Measurements from ENCODE around the gene PIK3R5. TPM values are rescaled to one million over a fixed set of nuclear protein-coding genes. Genes with fewer than 3 reads are reported as not detected.

Gene PIK3R5
- total and polyA plus RNA-seq, 2 donors from 2014 or later = 0.45 to 19.1 TPM

DNA sequence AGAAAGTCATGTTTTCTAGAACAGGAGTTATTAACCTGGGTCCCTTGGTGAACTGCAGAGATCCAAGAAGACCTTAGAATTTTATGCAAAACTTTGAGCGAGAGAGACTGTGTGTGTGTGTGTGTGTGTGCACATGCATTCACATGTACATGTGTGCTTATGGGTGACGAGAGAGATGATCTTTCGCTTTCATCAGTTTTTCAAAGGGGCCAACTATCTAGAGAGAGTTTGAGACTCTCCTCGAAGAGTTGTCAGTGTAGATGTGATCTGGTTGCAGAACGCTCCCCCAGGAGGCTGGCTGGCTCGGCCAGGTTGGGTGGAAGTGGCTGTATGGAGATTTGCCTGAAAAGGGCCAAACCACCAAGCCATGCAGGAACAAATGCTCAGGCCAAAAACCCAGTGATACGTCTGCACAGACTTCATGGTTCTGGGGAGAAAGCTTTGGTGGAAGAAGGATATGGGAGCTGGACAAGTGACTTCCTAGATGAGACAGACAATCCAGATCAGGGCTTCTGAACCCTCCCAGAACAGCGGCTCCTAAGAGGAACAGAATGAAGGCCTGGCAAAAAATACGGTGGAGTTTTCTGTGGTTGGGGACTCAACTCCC, 6.1 kb downstream of the PIK3R5 start:
- no peaks in the 10 kb centered on the region for H3K9me3 ChIP-seq (ENCODE audit: control insufficient read depth in 2 of 3, insufficient read depth in 1 of 3, low read length in 3 of 3)
- H3K4me3 ChIP-seq (ENCODE audit: low read length in 3 of 3) = no peak overlapping the region
- no peak for DNase-seq
- no peaks in the 10 kb centered on the region for H3K4me1 ChIP-seq (ENCODE audit: control insufficient read depth in 2 of 3, insufficient read depth in 2 of 3, low read depth in 1 of 3, low read length in 3 of 3)
- H3K36me3 ChIP-seq (ENCODE audit: control insufficient read depth in 2 of 3, insufficient read depth in 3 of 3, low read length in 3 of 3) = no peaks in the 10 kb centered on the region
- intact Hi-C loops (cut with DNase I) = no loop called here
- no peak for FAIRE-seq
- H3K9ac ChIP-seq (ENCODE audit: low read length in 3 of 3) = no peak overlapping the region
- H3K27me3 ChIP-seq (ENCODE audit: control insufficient read depth, insufficient read depth, low read length) = peaks cover 3% of the 10 kb centered on the region
- H3K27ac ChIP-seq (ENCODE audit: low read depth in 2 of 2, low read length in 2 of 2) = no peak overlapping the region
- no peak for TF ChIP-seq CTCF (IDR thresholded peaks at IDR 0.05; ENCODE audit: borderline replicate concordance, extremely low read depth, insufficient read depth)

GRCh38 chr17:8957721-8958120, 7.8 kb downstream of the PIK3R5 start:
- intact Hi-C loops (cut with DNase I) = no loop called here
- FAIRE-seq = no peak
- TF ChIP-seq CTCF (IDR thresholded peaks at IDR 0.05; ENCODE audit: borderline replicate concordance, extremely low read depth, insufficient read depth) = no peak

DNA sequence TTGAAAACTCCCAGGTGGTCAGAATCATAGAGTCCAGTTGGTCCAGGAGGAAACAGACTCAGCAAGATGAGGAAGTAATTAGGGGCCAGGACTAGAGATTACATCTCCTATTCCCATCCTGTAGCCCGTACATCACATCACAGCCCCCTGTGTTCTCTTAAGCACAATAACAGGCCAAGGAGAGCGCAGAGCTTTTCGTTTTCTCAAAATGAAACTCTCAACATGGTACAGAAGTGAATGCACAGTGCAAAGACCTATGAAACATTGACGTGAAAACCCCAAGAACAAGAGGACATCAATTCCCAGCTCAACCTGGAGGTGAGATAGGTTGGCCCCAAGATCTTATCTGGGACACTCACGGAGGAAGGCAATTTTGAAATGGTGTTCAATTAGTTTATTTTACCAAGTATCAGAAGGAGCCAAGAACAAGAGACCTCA, 9.0 kb downstream of the PIK3R5 start:
- Histone ChIP-seq H3K27me3 (ENCODE audit: control insufficient read depth, insufficient read depth, low read length) (no peaks in the 10 kb centered on the region), H3K9me3 (ENCODE audit: control insufficient read depth in 2 of 3, insufficient read depth in 1 of 3, low read length in 3 of 3) (no peaks in the 10 kb centered on the region), H3K27ac (ENCODE audit: low read depth in 2 of 2, low read length in 2 of 2) (no peak overlapping the region), H3K4me3 (ENCODE audit: low read length in 3 of 3) (no peak overlapping the region), H3K4me1 (ENCODE audit: control insufficient read depth in 2 of 3, insufficient read depth in 2 of 3, low read depth in 1 of 3, low read length in 3 of 3) (no peaks in the 10 kb centered on the region), H3K36me3 (ENCODE audit: control insufficient read depth in 2 of 3, insufficient read depth in 3 of 3, low read length in 3 of 3) (no peaks in the 10 kb centered on the region), H3K9ac (ENCODE audit: low read length in 3 of 3) (no peak overlapping the region)
- FAIRE-seq = no peak
- no peak for TF ChIP-seq CTCF (IDR thresholded peaks at IDR 0.05; ENCODE audit: borderline replicate concordance, extremely low read depth, insufficient read depth)
- no peak for DNase-seq
- intact Hi-C loops (cut with DNase I) = no loop called here

More at GRCh38 chr17:8957721-8958120, 7.8 kb downstream of the PIK3R5 start:
- DNase-seq = no peak
- no peaks in the 10 kb centered on the region for H3K4me1 ChIP-seq (ENCODE audit: control insufficient read depth in 2 of 3, insufficient read depth in 2 of 3, low read depth in 1 of 3, low read length in 3 of 3)
- H3K4me3 ChIP-seq (ENCODE audit: low read length in 3 of 3) = no peak overlapping the region
- H3K27me3 ChIP-seq (ENCODE audit: control insufficient read depth, insufficient read depth, low read length) = no peaks in the 10 kb centered on the region
- no peak overlapping the region for H3K27ac ChIP-seq (ENCODE audit: low read depth in 2 of 2, low read length in 2 of 2)
- H3K9ac ChIP-seq (ENCODE audit: low read length in 3 of 3) = no peak overlapping the region
- no peaks in the 10 kb centered on the region for H3K36me3 ChIP-seq (ENCODE audit: control insufficient read depth in 2 of 3, insufficient read depth in 3 of 3, low read length in 3 of 3)
- no peaks in the 10 kb centered on the region for H3K9me3 ChIP-seq (ENCODE audit: control insufficient read depth in 2 of 3, insufficient read depth in 1 of 3, low read length in 3 of 3)
